ENCODE results near the gene ACKR2. TPM values are rescaled to one million over a fixed set of nuclear protein-coding genes. Genes with fewer than 3 reads are reported as not detected.

ACKR2 gene
- total and polyA plus RNA-seq, 2 of the 13 experiments (the other 11 are each of a cell fraction or from before 2014, with no cell fraction given) = 1.1 to 1.9 TPM

GRCh38 chr3:42804106-42804830, 5.0 kb upstream of the ACKR2 start, which contains the start of gene HIGD1A (continued):
- no peak for TF ChIP-seq ZNF768 (CRISPR knock-in tag; IDR thresholded peaks at IDR 0.05)
- TF ChIP-seq ZNF143 (CRISPR knock-in tag; IDR thresholded peaks at IDR 0.05) = no peak
- no peak for TF ChIP-seq ZEB1 (IDR thresholded peaks at IDR 0.05; ENCODE audit: insufficient replicate concordance, low read depth)
- TF ChIP-seq SPEN (CRISPR knock-in tag; IDR thresholded peaks at IDR 0.05; ENCODE audit: low read depth) = no peak; the same call in 1 of the 2 replicates
- no peak for TF ChIP-seq ZNF644 (CRISPR knock-in tag; IDR thresholded peaks at IDR 0.05; ENCODE audit: low read depth)
- no peak for TF ChIP-seq GABPA (IDR thresholded peaks at IDR 0.05; ENCODE audit: low read depth, low read length)
- TF ChIP-seq GABPA (CRISPR knock-in tag; IDR thresholded peaks at IDR 0.05; ENCODE audit: low read depth) = peak; percentile 31; the same call in 1 of the 2 replicates
- TF ChIP-seq ZNF558 (CRISPR knock-in tag; IDR thresholded peaks at IDR 0.05; ENCODE audit: borderline replicate concordance) = no peak
- TF ChIP-seq ZNF17 (CRISPR knock-in tag; IDR thresholded peaks at IDR 0.05) = no peak
- TF ChIP-seq GATA4 (IDR thresholded peaks at IDR 0.05; ENCODE audit: borderline replicate concordance, low read depth) = peak; percentile 34; the same call in 1 of the 2 replicates
- TF ChIP-seq ZNF816 (CRISPR knock-in tag; IDR thresholded peaks at IDR 0.05; ENCODE audit: borderline replicate concordance) = 0 out of 2 replicates have a peak, but pooled peaks have one; percentile 32
- TF ChIP-seq, protein P1, sequence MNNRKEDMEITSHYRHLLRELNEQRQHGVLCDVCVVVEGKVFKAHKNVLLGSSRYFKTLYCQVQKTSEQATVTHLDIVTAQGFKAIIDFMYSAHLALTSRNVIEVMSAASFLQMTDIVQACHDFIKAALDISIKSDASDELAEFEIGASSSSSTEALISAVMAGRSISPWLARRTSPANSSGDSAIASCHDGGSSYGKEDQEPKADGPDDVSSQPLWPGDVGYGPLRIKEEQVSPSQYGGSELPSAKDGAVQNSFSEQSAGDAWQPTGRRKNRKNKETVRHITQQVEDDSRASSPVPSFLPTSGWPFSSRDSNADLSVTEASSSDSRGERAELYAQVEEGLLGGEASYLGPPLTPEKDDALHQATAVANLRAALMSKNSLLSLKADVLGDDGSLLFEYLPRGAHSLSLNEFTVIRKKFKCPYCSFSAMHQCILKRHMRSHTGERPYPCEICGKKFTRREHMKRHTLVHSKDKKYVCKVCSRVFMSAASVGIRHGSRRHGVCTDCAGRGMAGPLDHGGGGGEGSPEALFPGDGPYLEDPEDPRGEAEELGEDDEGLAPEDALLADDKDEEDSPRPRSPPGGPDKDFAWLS (CRISPR knock-in tag; IDR thresholded peaks at IDR 0.05; ENCODE audit: borderline replicate concordance) = no peak
- TF ChIP-seq, protein P2, sequence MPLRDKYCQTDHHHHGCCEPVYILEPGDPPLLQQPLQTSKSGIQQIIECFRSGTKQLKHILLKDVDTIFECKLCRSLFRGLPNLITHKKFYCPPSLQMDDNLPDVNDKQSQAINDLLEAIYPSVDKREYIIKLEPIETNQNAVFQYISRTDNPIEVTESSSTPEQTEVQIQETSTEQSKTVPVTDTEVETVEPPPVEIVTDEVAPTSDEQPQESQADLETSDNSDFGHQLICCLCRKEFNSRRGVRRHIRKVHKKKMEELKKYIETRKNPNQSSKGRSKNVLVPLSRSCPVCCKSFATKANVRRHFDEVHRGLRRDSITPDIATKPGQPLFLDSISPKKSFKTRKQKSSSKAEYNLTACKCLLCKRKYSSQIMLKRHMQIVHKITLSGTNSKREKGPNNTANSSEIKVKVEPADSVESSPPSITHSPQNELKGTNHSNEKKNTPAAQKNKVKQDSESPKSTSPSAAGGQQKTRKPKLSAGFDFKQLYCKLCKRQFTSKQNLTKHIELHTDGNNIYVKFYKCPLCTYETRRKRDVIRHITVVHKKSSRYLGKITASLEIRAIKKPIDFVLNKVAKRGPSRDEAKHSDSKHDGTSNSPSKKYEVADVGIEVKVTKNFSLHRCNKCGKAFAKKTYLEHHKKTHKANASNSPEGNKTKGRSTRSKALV (CRISPR knock-in tag; IDR thresholded peaks at IDR 0.05) = peak; percentile 67; the same call in 1 of the 2 replicates
- TF ChIP-seq ZNF660 (CRISPR knock-in tag; IDR thresholded peaks at IDR 0.05; ENCODE audit: borderline replicate concordance, low read depth) = no peak
- peak; percentile 64 for TF ChIP-seq MAX (IDR thresholded peaks at IDR 0.05)
- TF ChIP-seq, protein P3, sequence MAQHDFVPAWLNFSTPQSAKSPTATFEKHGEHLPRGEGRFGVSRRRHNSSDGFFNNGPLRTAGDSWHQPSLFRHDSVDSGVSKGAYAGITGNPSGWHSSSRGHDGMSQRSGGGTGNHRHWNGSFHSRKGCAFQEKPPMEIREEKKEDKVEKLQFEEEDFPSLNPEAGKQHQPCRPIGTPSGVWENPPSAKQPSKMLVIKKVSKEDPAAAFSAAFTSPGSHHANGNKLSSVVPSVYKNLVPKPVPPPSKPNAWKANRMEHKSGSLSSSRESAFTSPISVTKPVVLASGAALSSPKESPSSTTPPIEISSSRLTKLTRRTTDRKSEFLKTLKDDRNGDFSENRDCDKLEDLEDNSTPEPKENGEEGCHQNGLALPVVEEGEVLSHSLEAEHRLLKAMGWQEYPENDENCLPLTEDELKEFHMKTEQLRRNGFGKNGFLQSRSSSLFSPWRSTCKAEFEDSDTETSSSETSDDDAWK (CRISPR knock-in tag; IDR thresholded peaks at IDR 0.05) = no peak
- no peak for TF ChIP-seq GLMP (CRISPR knock-in tag; IDR thresholded peaks at IDR 0.05; ENCODE audit: borderline replicate concordance)
- no peak for TF ChIP-seq NCOA5 (CRISPR knock-in tag; IDR thresholded peaks at IDR 0.05)
- TF ChIP-seq CREM (IDR thresholded peaks at IDR 0.05) = peak; percentile 39
- TF ChIP-seq CREM (CRISPR knock-in tag; IDR thresholded peaks at IDR 0.05) = no peak
- no peak for TF ChIP-seq RNF2 (conservative IDR thresholded peaks at IDR 0.05; ENCODE audit: low read depth)
- peak; percentile 60; the same call in 1 of the 2 replicates for TF ChIP-seq ZNF580 (CRISPR knock-in tag; IDR thresholded peaks at IDR 0.05; ENCODE audit: borderline replicate concordance, low read depth)
- TF ChIP-seq ZFP1 (CRISPR knock-in tag; IDR thresholded peaks at IDR 0.05) = no peak
- TF ChIP-seq ZNF335 (CRISPR knock-in tag; IDR thresholded peaks at IDR 0.05) = no peak
